Gastrocnemius medialis (tissue), 4 donors: Measurements from ENCODE around the gene FSIP1.

ENCODE experiments used
- POLR2A ChIP-seq, 2 donors: fragments of 450-650 bp; IDR thresholded peaks; one replicate each; pipeline ENCODE4 v1.6.1; 2017; ENCODE audit warnings: antibody characterized with exemption in 2 of 2, mild to moderate bottlenecking in 2 of 2, moderate library complexity in 2 of 2
- TF ChIP-seq, protein P1 (sequence below), 5 experiments: fragments of 450-650 bp in 3 of 5; fragments of 200-600 bp in 2 of 5; sonication (generic) in 2 of 5; IDR thresholded peaks in 4 of 5; conservative IDR thresholded peaks in 1 of 5; 1 replicate in 4 of 5; 2 replicates in 1 of 5; pipeline ENCODE4 v1.5.1; 2016 to 2019; ENCODE audit warnings: antibody characterized with exemption in 5 of 5, mild to moderate bottlenecking in 3 of 5, moderate library complexity in 3 of 5

DNA sequence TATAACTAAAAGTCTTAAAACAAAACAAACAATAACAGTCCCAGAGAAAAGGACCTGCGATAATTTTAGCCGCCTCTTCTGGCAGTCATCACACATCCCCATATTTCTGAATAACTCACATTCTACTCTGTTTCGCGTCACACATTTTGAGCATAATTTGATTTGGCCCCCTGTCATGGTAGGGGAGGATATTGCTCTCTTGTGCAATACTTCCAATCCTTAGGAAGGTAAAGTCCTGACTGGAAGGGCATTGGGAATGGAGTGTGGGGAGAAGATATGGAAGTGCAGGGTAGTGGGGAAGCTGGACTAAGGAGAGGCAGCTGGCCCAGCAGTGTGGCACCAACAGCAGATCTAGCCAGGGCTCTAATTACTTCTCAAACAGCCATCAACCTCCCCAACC, 11.3 kb upstream of the FSIP1 start:
- TF ChIP-seq, protein P1, sequence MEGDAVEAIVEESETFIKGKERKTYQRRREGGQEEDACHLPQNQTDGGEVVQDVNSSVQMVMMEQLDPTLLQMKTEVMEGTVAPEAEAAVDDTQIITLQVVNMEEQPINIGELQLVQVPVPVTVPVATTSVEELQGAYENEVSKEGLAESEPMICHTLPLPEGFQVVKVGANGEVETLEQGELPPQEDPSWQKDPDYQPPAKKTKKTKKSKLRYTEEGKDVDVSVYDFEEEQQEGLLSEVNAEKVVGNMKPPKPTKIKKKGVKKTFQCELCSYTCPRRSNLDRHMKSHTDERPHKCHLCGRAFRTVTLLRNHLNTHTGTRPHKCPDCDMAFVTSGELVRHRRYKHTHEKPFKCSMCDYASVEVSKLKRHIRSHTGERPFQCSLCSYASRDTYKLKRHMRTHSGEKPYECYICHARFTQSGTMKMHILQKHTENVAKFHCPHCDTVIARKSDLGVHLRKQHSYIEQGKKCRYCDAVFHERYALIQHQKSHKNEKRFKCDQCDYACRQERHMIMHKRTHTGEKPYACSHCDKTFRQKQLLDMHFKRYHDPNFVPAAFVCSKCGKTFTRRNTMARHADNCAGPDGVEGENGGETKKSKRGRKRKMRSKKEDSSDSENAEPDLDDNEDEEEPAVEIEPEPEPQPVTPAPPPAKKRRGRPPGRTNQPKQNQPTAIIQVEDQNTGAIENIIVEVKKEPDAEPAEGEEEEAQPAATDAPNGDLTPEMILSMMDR (IDR thresholded peaks at IDR 0.05 in 4 of 5, conservative IDR thresholded peaks at IDR 0.05 in 1 of 5) = no peak
- TF ChIP-seq POLR2A (IDR thresholded peaks at IDR 0.05) = no peak
